ENCODE data around the gene OSBPL3.

OSBPL3 gene

GRCh38 chr7:24922099-24922773, 57.7 kb downstream of the OSBPL3 start:
- peaks cover 85% of the 10 kb centered on the region for H3K79me2 ChIP-seq (ENCODE audit: low read length)
- no peak overlapping the region for H3K9ac ChIP-seq (ENCODE audit: low read length)
- no peak overlapping the region for H3K4me3 ChIP-seq (ENCODE audit: low read length)
- no peak for DNase-seq
- no peak overlapping the region for H3K27ac ChIP-seq (ENCODE audit: low read length)
- peaks cover 5% of the 10 kb centered on the region; the same call in 1 of the 2 replicates for H3F3A ChIP-seq (ENCODE audit: insufficient read depth, low read length)
- no peaks in the 10 kb centered on the region for H3K36me3 ChIP-seq (replicated peaks; ENCODE audit: insufficient read depth, low read length)
- no peak overlapping the region for H2AFZ ChIP-seq (ENCODE audit: low read length)
- no peaks in the 10 kb centered on the region for H3K27me3 ChIP-seq (replicated peaks; ENCODE audit: insufficient read depth, low read length)
- no peaks in the 10 kb centered on the region for H3K9me3 ChIP-seq (replicated peaks; ENCODE audit: insufficient read depth, low read length)
- H3K4me1 ChIP-seq (ENCODE audit: low read length): peaks cover 18% of the 10 kb centered on the region
- TF ChIP-seq EZH2phosphoT487 (IDR thresholded peaks at IDR 0.05; ENCODE audit: low read length): no peak
- TF ChIP-seq CTCF (IDR thresholded peaks at IDR 0.05; ENCODE audit: low read length): no peak
- no peak for TF ChIP-seq EZH2 (optimal IDR thresholded peaks at IDR 0.05; ENCODE audit: low read depth, low read length)
- no peaks in the 10 kb centered on the region for H3K9me2 ChIP-seq (replicated peaks; ENCODE audit: insufficient read depth, low read length)
- H4K20me1 ChIP-seq (ENCODE audit: insufficient read depth, low read length): no peaks in the 10 kb centered on the region
- no peak overlapping the region for H3K4me2 ChIP-seq (ENCODE audit: low read depth, low read length)

DNA sequence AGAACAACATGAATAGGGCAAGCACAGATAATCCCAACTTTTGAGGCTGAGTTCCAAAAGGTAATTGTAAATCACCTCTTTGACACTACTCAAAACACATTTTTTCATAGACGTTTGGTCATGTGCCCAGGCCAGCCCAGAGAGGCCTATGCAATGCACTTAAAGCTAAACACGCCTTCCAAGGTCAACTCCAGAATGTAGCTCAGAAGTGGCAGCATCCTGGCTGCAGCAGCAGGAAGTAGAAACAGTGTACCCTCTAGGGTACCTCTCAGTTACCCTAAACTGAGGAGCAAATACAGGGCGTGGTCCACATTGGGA, 58.7 kb downstream of the OSBPL3 start:
- Histone ChIP-seq H3K27ac (ENCODE audit: low read length) (no peak overlapping the region), H2AFZ (ENCODE audit: low read length) (no peak overlapping the region), H3K4me3 (ENCODE audit: low read length) (no peak overlapping the region), H3K4me2 (ENCODE audit: low read depth, low read length) (no peak overlapping the region), H3K9ac (ENCODE audit: low read length) (no peak overlapping the region), H3K9me3 (replicated peaks; ENCODE audit: insufficient read depth, low read length) (no peaks in the 10 kb centered on the region), H3K27me3 (replicated peaks; ENCODE audit: insufficient read depth, low read length) (no peaks in the 10 kb centered on the region), H3K4me1 (ENCODE audit: low read length) (peaks cover 23% of the 10 kb centered on the region), H3F3A (ENCODE audit: insufficient read depth, low read length) (peaks cover 5% of the 10 kb centered on the region; the same call in 1 of the 2 replicates), H3K9me2 (replicated peaks; ENCODE audit: insufficient read depth, low read length) (no peaks in the 10 kb centered on the region), H4K20me1 (ENCODE audit: insufficient read depth, low read length) (no peaks in the 10 kb centered on the region), H3K79me2 (ENCODE audit: low read length) (peaks cover 85% of the 10 kb centered on the region), H3K36me3 (replicated peaks; ENCODE audit: insufficient read depth, low read length) (no peaks in the 10 kb centered on the region)
- DNase-seq: no peak
- TF ChIP-seq CTCF (IDR thresholded peaks at IDR 0.05; ENCODE audit: low read length) (no peak), EZH2phosphoT487 (IDR thresholded peaks at IDR 0.05; ENCODE audit: low read length) (no peak), EZH2 (optimal IDR thresholded peaks at IDR 0.05; ENCODE audit: low read depth, low read length) (no peak)

DNA sequence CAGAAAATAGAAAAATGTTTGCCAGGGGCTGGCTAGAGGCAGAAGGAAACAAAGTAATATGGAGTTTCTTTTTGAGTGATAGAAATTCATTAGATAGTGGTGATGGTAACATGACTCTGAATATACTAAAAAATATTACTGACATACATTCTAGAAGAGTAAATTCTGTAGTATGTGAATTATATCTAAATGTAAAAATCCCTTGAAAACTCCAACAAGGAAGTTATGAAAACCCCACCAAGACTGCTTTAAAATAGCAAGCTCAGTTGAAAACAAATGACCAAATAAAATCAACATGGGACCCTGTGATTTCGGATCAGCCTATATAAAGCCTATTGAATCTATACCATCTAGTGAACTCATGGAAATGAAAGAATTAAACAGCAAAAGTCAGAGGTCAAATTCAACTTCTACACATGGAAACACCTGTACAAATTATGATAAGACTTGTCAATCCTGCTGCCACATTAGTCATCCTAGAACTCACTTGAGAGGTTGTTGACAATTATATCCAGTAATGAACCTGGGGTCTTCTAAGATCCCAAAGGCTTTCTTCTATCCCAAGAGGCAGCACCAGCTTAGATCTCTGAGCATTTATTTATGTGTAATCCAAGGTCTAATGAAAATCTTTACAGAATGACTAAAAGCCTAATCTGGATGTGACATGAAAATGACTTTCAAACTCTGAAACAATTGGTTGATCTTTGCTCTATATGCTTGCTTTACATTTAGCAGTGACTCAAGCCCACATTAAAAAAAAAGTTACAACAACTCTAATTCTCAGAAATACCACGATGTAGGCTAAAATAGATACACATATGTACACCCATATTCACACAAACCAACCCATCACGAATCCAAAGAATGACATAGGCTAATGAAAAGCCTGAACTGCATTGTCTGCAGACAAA, 59.3 kb downstream of the OSBPL3 start:
- no peak for TF ChIP-seq EZH2phosphoT487 (IDR thresholded peaks at IDR 0.05; ENCODE audit: low read length)
- TF ChIP-seq EZH2 (optimal IDR thresholded peaks at IDR 0.05; ENCODE audit: low read depth, low read length): no peak
- no peak for TF ChIP-seq CTCF (IDR thresholded peaks at IDR 0.05; ENCODE audit: low read length)
- no peak overlapping the region for H3K27ac ChIP-seq (ENCODE audit: low read length)
- no peaks in the 10 kb centered on the region for H3K9me2 ChIP-seq (replicated peaks; ENCODE audit: insufficient read depth, low read length)

More for the DNA sequence above, 59.3 kb downstream of the OSBPL3 start:
- H3K4me3 ChIP-seq (ENCODE audit: low read length): no peak overlapping the region
- no peaks in the 10 kb centered on the region for H4K20me1 ChIP-seq (ENCODE audit: insufficient read depth, low read length)
- no peaks in the 10 kb centered on the region for H3K9me3 ChIP-seq (replicated peaks; ENCODE audit: insufficient read depth, low read length)
- no peak for DNase-seq
- H3K4me2 ChIP-seq (ENCODE audit: low read depth, low read length): no peak overlapping the region
- H3K9ac ChIP-seq (ENCODE audit: low read length): no peak overlapping the region
- peaks cover 23% of the 10 kb centered on the region for H3K4me1 ChIP-seq (ENCODE audit: low read length)
- H3K36me3 ChIP-seq (replicated peaks; ENCODE audit: insufficient read depth, low read length): no peaks in the 10 kb centered on the region
- no peak overlapping the region for H2AFZ ChIP-seq (ENCODE audit: low read length)
- peaks cover 90% of the 10 kb centered on the region for H3K79me2 ChIP-seq (ENCODE audit: low read length)
- H3K27me3 ChIP-seq (replicated peaks; ENCODE audit: insufficient read depth, low read length): no peaks in the 10 kb centered on the region
- peaks cover 5% of the 10 kb centered on the region; the same call in 1 of the 2 replicates for H3F3A ChIP-seq (ENCODE audit: insufficient read depth, low read length)

Measured in MM.1S (cell line).